TTC549 (cell line): ENCODE measurements around the gene EEF1A1.
"Not testable (repeated sequence)": the region's sequence is repeated elsewhere in the genome, so short reads cannot be mapped to it uniquely, and the experiment has no call there.

Experiments used
- FAIRE-seq: peaks from 2 replicates; lab custom pipeline; 2012; peaks lifted over from hg19 to GRCh38; lab: Jason Lieb, UNC

Gene EEF1A1

GRCh38 chr6:73537677-73538076, 16.8 kb upstream of the EEF1A1 start:
- FAIRE-seq = no peak

- FAIRE-seq = no peak
Observed at GRCh38 chr6:73534628-73535027, 13.8 kb upstream of the EEF1A1 start.

- no peak for FAIRE-seq
Observed at GRCh38 chr6:73532293-73532692, 11.5 kb upstream of the EEF1A1 start.

GRCh38 chr6:73528897-73529296, 8.1 kb upstream of the EEF1A1 start:
- FAIRE-seq = no peak

- FAIRE-seq = no peak
Observed at GRCh38 chr6:73525546-73526330, 4.9 kb upstream of the EEF1A1 start.

- FAIRE-seq = no peak
Observed at GRCh38 chr6:73523434-73524123, 2.7 kb upstream of the EEF1A1 start.

- FAIRE-seq = no peak
Observed at GRCh38 chr6:73521351-73521985, 636 bp upstream of the EEF1A1 start.

GRCh38 chr6:73519926-73520687, 725 bp downstream of the EEF1A1 start:
- no peak for FAIRE-seq

- not testable (repeated sequence) for FAIRE-seq
Observed at GRCh38 chr6:73518982-73519881, 1.6 kb downstream of the EEF1A1 start.

- not testable (repeated sequence) for FAIRE-seq
Observed at GRCh38 chr6:73518100-73518981, 2.5 kb downstream of the EEF1A1 start.

GRCh38 chr6:73516514-73517489, 4.0 kb downstream of the EEF1A1 start:
- no peak for FAIRE-seq

GRCh38 chr6:73515204-73515655, 5.6 kb downstream of the EEF1A1 start:
- peak; percentile 29 for FAIRE-seq

- no peak for FAIRE-seq
Observed at GRCh38 chr6:73514746-73515110, 6.1 kb downstream of the EEF1A1 start.

- no peak for FAIRE-seq
Observed at GRCh38 chr6:73513496-73513854, 7.4 kb downstream of the EEF1A1 start.

- FAIRE-seq = no peak
Observed at GRCh38 chr6:73511796-73512195, 9.0 kb downstream of the EEF1A1 start.

GRCh38 chr6:73509851-73510250, 11.0 kb downstream of the EEF1A1 start:
- FAIRE-seq = no peak

GRCh38 chr6:73508776-73509175, 12.1 kb downstream of the EEF1A1 start:
- FAIRE-seq = peak; percentile 66

- no peak for FAIRE-seq
Observed at GRCh38 chr6:73506246-73506645, 14.6 kb downstream of the EEF1A1 start.

GRCh38 chr6:73505705-73506104, 15.1 kb downstream of the EEF1A1 start:
- FAIRE-seq = not testable (repeated sequence)
